HG03520 (cell line): ENCODE results near the gene FAM163A.

ENCODE experiments used
- ATAC-seq: cut with Tn5 transposase; IDR thresholded peaks from one replicate; pipeline ENCODE4 v1.9.1; 2021; ENCODE audit warnings: mild to moderate bottlenecking, moderate library complexity; ENCODE audit not compliant: unreplicated experiment

FAM163A gene

DNA sequence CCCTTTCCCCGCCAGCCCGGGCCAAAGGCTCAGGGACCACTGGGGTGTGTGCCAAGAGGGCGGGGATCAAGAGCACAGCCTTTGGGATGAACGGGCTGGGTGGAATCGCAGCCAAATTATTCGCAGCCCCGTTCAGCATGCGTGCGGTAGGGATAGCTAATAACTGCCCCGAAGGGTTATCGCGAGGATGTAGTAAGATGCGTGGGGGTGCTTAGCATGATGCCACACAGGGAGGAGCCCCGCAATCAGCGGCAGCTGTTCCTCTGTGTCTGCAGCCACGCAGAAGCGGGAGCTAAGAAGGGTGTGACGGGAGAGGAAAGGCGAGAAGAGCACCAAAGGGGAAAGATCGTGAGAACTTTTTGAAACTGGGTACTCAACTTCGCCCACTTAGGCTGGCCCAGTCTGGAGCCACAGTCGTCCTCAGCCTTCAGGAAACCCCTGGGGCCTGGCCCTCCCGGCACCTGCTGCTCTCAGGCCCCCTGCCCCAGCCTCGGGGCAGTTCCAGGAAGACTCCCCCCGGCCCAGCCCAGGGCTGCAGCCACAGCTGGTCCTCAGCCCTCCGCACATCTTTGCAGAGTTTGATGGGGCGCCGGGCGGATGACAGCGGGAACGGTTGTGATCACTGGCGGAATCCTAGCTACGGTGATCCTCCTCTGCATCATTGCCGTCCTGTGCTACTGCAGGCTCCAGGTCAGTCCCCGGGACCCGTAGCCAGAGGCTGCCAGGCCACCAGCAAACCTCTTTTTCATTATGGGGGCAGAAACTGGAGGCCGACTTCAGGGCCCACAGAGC lies 69.6 kb downstream of the FAM163A start:
- no peak for ATAC-seq

DNA sequence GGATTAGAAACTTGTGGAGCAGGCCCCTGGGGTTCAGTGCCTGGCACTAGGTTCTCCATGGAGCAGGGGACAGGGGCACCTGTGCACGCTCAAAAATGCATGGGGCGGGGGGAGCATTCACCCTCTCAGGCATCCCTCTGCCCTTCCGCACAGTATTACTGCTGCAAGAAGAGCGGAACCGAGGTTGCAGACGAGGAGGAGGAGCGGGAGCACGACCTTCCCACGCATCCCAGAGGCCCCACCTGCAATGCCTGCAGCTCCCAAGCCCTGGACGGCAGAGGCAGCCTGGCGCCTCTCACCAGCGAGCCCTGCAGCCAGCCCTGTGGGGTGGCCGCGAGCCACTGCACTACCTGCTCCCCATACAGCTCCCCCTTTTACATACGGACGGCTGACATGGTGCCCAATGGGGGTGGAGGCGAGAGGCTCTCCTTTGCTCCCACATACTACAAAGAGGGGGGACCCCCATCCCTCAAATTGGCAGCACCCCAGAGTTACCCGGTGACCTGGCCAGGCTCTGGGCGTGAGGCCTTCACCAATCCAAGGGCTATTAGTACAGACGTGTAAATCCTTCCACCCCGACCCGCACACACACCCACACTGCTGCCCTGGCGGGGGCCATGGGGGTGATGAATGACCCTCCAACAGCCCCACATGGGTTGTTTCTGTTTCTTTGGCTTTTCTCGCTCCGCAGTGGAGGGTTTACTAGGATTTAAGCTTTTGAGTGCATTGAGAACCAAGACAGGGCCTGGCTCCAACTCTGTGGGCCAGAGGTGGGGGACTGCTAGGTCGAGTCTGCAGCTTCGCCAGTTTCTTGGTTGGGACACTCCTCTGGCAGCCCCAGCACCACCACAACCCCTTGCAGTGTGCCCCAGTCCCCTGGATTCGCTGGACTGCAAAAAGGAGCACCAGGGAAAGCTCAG lies 70.8 kb downstream of the FAM163A start:
- ATAC-seq, result no peak

DNA sequence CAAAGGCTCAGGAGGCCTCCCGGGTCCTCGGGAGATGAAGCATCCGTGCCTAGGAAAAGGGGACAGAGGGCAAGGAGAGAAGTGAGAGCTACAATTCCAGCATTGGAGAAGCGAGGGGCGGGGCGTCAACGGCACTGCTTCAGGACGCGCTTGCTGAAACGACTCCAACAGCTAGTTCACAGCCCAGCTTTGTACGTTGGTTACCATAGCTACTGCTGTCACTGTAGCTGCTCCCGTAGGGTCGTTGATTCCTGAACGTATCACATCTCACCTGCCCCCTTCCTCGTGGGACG lies 71.4 kb downstream of the FAM163A start:
- no peak for ATAC-seq

DNA sequence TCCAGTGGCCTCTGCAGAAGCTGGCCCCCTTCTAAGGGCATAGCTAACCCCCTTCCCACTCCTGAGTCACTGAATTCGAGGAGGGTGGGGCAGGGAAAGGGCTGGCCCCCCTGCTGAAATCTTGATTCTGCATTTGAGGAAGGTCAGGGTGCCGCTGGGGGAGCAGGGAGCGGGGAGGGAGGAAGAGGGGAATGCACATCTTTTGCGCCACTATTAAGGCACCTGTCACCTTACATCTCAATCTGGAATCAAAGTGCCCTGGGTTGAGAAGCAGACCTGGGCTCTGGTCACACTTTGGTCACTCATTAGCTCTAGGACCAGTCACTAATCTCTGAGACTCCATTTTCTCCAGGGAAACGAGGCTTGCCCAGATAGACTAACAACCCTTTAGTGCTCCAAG lies 72.5 kb downstream of the FAM163A start:
- ATAC-seq, result no peak

DNA sequence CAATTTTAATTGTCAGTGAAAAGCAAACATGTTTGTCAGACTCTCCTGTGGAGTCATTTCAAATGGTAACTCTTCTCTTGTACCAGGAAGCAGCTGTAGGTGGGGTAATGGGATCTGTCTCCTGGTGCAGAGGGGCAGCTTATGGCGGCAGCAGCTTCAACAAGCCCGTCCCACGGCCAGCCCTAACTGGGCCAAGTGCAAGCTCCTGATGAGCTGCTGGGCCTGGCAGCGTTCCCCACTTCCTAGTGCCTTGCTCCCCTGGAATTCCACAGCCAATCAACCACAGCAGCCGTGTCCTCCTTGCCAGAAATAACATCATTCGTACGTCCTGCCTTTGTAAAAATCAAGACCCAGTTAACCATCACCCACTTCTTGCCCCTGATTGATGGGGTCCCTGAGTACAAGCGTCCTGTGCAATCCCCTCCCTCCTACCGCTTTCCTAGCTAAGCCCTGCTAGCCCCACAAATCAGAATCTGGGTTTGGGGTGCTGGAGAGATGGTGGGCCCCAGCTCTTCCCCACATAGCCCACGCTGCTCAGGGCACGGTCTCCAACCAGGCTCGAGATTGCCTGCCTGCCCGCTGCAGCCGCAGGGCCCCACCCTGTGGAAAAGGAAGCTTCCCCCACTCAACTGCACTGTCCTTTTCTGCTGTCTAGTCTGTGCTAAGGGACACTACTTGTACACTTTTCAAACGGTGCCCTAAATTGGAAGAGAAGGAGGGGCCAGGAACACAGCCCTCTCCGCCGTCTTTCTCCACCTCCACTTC lies 73.3 kb downstream of the FAM163A start:
- no peak for ATAC-seq

DNA sequence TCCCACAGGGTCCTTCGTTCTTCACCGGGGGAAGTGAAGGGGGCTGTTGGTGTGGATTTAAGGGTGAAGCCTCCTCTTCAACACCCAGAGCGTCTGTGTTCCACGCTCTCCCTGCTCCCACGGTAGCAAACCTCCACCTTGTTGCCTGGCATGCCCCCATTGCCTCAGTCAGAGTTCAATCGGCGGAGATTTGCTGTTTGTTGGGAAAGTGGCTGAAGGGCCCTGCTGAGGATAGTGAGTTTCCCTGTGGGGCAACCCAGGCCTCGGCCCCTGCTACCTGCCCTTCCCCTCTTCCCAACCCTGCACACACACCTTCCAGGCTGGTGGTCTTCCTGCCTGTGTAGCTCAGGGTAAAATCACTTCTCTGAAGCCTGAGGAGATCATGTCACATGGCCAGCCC lies 74.0 kb downstream of the FAM163A start:
- ATAC-seq, result no peak

DNA sequence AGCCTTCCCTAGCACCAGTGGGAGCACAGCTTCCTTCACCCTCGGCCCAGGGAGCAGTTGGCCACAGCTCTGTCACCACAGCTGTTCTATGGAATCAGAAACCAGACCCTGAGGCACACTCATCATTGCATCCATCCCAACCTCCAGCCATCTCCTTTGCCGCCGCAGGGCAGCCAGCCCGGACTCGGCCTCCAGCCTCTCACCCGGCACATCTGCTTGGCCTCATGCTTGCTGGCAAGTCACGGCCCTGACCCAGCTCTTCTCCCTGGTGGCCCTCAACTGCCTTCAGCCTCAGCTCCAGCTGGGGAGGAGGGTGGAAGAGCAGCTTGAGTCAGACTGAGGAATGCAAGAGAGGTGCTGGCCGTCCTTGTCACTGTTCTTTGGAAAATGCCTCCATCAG lies 74.7 kb downstream of the FAM163A start:
- ATAC-seq, result no peak

DNA sequence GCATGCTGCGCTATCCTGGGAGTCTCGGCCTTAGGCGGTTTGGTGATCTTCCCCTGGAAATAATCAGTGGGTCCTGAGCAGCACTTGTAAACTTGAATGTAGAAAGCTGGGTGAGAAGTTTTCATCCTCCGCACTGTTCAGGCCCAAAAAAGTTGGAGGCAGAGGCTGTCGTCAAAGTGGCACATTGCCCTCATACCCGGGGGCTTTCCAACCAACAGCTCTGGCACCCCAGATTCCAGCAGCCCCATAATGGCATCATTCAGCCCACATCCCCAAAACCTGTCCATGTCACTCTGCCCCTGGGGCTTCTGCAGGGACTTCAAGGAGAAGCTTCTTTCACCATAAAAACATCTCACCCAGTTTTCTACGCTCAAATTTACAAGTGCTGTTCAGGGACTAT lies 75.2 kb downstream of the FAM163A start:
- ATAC-seq, result no peak

DNA sequence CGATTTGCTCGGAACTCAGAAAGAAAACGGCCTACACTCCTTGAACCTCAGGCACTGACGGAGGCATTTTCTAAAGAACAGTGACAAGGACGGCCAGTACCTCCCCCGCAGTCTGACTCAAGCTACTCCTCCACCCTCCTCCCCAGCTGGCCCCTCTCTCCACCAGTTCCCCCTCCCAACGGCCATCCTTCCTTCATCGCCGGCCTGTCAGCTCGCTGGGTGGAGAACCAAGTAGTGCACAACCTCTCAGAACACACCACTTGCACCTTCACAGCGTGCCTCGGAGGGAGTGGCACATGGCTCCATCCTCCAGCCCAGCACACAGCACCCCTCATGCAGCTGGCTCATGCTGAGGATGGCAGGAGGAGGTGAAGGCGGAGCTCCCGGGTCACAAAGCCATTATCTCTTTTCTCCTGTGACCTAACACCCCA lies 75.7 kb downstream of the FAM163A start:
- ATAC-seq, result no peak

DNA sequence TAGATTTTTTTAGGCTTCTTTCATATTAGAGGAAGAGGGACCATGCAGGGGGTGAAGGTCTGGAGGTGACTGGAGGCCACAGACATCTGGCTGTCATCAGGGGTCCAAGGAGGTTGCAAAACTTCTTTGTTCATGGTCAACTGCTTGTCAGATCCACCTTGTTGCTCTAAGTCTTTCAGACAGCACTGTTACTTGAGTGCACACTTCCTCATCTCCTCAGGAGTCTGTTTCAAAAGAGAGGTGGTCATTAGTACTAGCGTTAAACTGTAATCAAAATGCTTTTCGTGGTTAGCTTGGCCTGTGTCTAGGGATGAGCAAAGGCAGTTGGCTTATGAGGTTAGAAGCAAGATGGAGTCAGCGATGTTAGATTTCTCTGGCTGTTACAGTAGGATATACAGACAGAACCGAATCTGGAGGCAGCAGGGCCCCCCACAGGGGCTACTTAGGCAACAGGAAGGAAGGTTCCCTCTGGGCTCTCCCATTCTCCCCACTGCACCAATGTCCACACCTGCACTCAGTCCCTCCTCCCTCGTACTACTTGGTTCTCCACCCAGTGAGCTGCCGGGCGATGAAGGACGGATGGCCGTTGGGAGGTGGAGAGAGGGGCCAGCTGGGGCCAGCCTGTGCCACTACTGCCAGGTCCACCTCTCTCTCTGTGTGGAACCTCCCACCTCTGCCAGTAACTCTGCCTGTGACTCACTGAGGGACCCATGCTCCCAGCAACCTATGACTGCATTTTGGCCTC lies 77.3 kb downstream of the FAM163A start:
- ATAC-seq, result no peak

DNA sequence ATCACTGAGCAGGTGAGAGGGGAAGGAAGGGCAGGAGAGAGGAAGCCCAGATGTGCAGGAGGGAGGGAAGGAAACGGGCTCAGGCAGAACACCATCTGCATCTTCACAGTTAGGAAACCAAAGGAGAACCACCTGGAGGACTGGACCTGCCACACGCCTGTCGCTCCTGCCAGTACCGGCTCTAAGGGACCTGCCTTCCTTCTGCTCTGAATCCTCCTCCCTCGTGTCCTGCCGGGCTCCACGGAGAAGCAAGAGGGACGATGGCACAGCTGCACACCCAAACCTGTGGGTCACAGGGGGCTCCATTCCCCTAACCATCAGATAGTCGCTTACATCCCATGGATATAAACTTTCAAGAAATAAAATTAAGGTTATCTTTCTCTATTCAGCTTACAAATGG lies 78.4 kb downstream of the FAM163A start:
- ATAC-seq, result no peak

DNA sequence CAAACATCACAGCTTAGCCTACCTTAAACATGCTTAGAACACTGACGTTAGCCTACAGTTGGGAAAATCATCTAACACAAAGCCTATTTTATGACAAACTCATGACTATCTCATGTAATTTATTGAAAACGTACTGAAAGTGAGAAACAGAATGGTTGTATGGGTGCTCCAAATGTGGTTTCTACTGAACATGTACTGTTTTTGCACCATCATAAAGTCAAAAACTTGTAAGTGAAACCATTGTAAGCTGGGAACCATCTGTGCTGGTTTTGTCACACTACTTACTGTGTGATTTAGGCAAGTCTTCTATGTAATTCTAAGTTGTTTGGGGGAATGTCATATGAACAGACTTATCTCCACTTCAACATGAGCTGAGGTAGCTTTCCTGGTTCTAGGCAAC lies 79.0 kb downstream of the FAM163A start:
- ATAC-seq, result no peak

DNA sequence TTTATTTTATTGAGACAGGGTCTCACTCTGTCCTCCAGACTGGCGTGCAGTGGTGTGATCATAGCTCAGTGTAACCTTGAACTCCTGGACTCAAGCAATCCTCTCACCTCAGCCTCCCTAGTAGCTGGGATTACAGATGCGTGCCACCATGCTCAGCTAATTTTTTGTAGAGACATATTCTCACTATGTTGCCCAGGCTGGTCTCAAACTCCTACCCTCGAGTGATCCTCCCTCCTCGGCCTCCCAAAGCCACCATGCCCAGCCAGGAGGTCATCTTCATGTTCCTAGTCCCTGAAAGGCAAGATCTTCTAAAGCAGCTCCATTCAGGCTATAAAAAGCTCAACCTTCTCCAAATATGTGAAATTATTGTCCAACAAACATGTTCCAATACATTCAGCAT lies 80.6 kb downstream of the FAM163A start:
- ATAC-seq, result no peak

DNA sequence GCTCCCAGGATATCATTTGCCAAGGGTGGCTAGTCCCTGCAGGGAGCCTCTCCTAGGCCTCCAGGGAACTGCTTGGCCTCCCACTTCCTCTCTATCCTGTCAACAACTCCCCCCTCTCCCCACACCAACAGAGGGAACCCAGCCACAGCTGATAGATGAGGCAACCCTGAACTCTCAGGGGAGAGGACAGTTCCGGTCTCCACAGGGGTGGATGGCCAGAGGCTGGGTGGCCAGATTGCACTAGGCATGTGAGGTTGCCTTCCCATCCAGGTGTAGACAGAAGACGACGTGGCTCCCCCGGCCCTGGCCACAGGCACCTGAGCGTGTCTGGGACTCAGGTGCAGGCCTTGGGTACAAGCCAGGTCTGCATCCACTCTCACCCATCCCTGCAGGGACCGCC lies 81.2 kb downstream of the FAM163A start:
- no peak for ATAC-seq

DNA sequence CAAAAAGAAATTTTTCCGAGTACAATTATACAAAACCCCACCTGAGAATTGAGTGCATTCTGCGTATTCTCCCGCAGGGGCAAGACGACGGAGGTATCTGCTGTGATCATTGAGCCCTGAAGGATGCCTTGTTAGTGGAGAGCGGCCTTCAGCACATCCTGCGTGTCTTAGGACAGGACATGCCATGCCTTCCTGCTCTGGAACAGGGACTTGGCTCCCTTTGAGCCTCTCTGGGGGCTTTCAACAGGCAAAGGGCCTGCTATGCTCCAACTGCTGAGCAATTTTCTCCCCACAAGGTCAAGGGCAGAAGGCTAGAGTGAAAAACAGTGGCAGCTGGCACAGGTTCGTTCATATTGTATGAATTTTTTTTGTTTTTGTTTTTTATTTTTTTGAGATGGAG lies 82.1 kb downstream of the FAM163A start:
- ATAC-seq, result no peak

DNA sequence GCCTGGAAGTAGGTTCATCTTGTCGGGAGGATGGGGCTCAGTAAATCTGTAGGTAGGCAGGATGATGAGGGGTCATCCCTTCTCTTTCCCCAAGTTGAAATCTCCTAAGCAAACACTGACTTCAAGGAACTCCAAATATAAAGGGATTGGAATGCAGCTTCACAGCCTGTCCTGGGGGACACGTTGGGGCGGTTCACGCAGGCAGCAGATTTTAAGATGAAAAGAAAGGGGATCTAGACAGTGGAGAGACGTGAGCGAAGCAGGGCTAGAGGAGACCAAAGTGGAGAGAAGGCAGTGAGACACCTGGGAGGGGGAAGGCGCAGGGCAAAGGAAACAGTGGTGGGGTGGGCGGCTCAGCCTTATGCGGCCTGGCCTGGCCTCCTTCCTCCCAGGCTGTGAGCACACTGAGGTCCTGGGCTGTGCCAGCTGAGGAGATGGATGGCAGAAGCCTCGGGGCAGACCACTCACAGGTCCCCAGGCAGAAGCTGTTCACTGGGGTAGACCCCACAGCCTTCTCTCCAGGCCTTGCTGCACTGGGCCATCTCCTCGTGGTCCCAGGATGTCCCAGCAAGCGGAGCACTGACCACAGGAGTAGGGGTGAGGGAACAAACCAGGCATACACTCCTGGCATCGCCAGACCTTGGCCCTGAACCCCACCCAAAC lies 82.8 kb downstream of the FAM163A start:
- ATAC-seq, result no peak

DNA sequence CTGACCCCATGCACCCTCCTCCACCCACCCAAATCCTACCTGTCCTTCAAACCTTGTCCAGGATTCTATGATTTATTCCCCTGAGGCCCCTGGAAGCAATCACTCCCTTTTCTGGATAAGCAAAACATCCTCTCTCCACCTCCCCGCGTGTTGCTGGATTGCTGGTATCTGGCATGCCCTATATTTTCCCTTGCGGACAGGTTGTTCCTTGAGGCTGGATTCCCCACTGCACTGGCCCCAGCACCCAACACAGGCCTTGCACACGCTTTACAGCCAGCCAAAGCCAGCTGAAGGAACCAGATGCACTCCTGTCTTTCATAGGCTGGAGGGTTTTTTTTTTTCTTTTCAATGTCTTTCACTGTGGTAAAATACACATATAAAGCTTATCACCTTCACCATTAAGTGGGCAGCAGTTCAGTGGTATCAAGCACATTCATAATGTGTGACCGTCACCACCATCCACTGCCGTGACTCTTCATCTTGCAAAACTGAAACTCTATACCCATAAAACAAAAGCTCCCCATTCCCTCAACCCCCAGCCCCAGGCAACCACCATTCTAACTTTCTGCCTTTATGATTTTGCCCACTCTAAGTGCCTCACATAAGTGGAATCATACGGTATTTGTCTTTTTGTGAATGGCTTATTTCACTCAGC lies 83.7 kb downstream of the FAM163A start:
- no peak for ATAC-seq

DNA sequence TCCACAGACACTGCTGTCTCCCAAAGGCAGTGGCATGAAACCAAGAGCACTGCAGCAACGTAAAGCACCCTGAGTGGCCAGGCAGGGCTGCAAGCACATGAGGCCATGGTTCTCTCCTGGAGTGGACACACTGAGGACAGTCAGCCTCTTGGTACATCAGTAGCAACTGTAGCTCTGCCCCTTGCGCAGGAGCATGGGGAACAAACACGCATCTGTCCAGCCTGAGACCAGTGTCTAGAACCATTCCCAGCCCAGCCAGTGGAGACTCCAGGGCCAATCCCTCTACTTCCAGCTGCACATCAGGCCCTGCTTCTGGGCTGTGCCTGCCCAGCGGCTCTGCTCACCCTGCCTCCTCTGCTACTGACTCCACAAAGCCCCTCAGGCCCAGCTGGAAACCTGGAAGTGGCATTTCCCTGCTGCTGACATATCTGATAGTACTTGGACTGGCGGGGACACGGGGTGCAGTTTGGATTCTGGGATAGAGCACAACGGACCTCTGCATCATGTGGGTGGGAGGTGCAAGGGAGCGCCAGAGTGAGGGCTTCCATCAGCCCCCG lies 85.5 kb downstream of the FAM163A start:
- no peak for ATAC-seq

DNA sequence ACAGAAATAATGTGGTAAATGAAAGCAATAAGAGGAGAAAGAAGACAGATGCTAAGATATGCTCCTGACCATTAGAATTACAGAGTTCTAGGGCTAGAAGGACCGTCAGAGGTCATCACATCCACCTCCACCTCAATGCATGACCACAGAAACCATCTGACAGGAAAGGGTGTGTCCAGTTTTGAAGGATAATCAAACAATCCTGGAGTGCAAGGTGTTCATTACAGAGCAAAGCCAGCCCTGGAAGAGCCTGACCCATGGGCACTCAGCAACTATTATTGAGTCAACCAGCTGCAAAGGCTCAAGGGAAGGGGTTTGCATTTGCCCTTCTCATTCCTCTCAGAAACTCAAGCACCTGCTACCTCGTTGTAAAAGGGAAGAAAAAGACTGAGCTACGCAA lies 88.1 kb downstream of the FAM163A start:
- no peak for ATAC-seq
